ENCODE data around the gene IL17F.

IL17F gene

GRCh38 chr6:52189974-52190373 is 54.3 kb downstream of the IL17F start:
- no peak for DNase-seq (ENCODE audit: low read depth)

GRCh38 chr6:52187098-52187497 is 57.2 kb downstream of the IL17F start:
- no peak for DNase-seq (ENCODE audit: low read depth)
